Skin of body (tissue), 2 donors: Measurements from ENCODE around the gene ITIH3. TPM values are rescaled to one million over a fixed set of nuclear protein-coding genes. Genes with fewer than 3 reads are reported as not detected.

ENCODE experiments used
- DNase-seq: peaks from one replicate; lab custom pipeline; 2025; lab: John Stamatoyannopoulos, UW
- total RNA-seq: library from RNA; depleted of rRNA; stranded (reverse); fragments of >200 nt; gene quantifications from one replicate; pipeline ENCODE4 v1.2.3, GENCODE V29; 2014

ITIH3 gene
- total RNA-seq, 1 donor from 2014 or later, result 0.49 TPM

DNA sequence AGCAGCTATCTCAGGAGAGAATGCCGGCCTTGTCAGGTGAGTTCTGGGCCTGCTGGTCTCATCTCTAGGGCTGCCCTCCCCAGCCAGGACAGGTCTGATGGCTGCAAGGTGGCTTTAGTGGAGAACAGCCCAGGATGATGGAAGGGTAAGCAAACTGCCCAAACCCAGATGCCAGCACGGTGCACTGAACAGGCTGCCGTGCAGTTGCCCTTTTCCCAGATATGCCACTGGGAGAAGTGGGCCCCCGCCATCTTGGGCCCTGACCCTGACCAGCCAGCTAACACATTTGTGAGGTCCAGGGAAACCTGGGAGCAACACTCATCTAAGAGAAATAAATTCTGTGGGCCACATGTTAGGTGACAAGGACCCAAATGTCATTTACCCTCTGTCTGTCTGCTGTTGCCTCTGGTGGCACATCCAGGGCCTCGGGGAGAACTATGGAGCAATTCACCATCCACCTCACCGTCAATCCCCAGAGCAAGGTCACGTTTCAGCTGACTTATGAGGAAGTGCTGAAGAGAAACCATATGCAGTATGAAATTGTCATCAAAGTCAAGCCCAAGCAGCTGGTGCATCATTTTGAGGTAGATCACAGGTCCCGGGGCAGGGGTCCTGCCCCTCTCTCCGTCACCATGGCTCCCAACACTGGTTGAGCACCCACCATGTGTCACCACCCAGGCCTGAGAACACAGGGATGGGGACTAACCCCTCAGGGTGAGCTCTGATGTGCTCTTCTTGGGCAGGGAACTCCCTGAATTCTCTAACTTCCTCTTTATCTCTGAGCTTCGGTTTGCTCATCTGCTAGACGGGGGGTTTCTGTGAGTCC, 15.4 kb upstream of the ITIH3 start:
- no peak for DNase-seq

GRCh38 chr3:52779837-52780585, 14.6 kb upstream of the ITIH3 start:
- no peak for DNase-seq

DNA sequence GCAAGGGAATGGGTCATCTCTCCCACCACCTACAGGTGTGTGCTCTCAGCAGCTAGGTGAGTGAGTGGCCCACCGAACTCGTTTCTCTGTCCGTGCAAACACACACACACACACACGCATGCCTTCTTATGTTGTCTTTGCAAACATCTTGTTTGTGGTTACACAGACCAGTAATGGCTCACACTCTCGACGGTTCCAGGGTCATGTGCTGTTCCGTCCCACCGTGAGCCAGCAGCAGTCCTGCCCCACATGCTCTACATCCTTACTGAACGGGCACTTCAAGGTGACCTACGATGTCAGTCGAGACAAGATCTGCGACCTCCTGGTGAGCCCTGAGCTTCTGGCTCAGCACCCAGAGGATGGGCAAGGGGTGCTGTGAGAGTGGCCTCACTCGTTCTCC, 12.9 kb upstream of the ITIH3 start:
- DNase-seq, result no peak

- DNase-seq, result no peak
Observed at GRCh38 chr3:52782412-52783210, 12.0 kb upstream of the ITIH3 start.

DNA sequence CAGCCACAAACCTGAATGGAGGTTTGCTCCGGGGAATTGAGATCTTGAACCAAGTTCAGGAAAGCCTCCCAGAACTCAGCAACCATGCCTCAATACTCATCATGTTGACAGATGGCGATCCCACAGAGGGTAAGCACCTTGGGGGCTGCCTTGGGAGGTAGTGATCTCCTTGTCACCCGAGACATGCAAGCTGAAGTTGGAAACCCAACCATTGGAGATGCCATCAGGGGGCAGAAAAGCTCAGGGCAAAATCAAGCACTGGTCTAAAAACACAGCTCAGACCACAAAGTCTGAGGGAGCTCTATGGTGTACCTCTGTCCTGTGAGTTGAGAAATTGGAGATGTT, 11.4 kb upstream of the ITIH3 start:
- no peak for DNase-seq

DNA sequence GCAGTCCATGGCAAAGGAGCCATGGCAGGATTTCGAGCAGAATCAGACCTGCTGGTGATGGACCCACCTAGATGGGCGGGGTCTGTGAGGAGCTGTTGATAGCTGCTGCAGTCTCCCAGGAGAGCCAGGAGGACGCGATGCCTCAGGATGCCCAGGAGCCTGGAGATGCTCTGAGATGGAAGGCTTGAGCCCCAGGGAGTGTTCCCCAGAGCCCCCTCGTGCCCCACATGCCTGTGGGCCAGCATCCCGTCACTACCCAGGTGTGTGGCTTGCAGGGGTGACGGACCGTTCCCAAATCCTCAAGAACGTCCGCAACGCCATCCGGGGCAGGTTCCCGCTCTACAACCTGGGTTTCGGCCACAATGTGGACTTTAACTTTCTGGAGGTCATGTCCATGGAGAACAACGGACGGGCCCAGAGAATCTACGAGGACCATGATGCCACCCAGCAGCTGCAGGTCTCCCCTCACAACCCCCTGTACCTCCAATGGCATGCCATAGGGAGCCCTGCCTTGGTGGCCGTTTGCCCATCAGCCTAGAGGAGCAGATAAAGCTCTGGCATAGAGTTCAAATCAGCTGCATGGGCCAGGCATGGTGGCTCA, 10.5 kb upstream of the ITIH3 start:
- DNase-seq, result no peak

GRCh38 chr3:52784931-52785590, 9.5 kb upstream of the ITIH3 start:
- DNase-seq, result no peak

- no peak for DNase-seq
Observed at GRCh38 chr3:52786330-52787215, 8.0 kb upstream of the ITIH3 start.

- no peak for DNase-seq
Observed at GRCh38 chr3:52787246-52787645, 7.3 kb upstream of the ITIH3 start.

DNA sequence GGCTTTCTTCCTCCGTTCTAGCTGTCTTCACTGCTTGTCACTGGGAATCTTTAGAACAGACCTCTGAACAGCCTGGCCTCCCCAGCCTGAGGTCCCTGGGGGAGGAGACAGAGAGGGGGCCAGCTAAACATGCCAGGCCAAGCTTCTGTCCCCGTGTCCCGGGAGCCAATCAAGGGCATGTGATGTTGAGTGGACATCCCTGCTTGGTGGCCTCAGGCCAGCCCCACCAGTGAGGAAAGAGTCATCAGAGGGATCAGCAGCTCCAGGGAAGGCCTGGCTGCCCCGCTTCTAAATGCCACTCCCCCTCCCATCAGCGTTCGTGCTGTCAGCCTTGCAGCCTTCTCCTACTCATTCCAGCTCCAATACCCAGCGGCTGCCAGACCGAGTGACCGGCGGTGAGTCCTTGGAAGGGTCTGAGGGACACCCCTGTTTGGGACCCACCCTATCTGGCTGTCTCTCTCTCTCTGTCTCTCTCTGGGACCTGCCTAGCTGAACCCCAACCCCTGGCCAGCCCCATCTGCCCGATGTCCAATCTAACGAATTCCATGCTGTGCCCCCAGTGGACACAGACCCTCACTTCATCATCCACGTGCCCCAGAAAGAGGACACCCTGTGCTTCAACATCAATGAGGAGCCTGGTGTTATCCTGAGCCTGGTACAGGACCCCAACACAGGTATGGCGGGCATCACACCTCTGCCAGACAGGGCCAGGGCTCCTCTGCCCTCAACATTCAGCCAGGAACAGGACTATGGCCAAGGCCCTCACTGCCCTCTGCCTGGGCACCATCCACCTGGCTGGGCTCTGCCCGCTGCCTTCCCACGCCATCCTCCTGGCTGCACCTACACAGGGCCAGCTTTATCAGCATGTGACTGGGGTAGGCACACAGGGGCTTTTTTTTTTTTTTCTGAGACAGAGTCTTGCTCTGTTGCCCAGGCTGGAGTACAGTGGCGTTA, 6.6 kb upstream of the ITIH3 start:
- DNase-seq, result no peak

DNA sequence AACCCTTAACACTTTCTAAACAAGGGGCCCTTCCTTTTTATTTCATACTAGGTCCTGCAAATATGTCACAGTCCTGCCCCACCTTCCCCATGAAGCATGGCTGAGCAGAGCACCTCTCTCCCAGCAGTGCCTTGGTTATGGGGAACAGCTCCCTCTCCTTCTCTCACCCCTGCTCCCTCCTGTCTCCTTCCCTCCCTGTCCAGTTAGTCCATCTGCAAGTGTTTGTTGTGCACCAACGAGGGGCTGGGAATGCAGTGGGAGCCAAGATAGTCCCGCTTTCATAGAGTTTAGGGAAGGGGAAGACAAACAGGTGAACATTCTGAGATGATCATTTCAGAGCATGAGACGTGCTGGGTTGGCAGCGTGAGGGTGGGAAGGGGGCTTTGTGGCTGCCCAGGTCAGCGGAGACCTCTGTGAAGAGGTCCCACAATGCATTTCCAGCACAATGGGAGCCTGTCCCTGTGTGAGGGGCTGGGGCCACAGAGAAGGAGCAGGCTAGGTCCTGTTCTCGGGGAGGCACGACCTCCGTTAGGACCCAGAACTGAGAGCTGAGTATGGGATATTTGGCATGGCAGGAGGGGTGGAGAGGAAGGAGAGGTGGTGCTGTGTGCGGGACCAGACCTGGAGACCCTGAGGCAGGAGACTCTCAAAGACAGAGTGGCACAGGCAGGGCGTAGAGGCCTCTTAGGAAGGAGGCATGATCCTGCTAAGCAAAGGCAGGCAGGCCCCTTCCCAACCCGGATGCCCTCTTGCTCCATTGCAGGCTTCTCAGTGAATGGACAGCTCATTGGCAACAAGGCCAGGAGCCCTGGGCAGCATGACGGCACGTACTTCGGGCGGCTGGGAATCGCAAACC, 5.5 kb upstream of the ITIH3 start:
- no peak for DNase-seq

- no peak for DNase-seq
Observed at GRCh38 chr3:52789746-52790040, 4.9 kb upstream of the ITIH3 start.

- DNase-seq, result no peak
Observed at GRCh38 chr3:52790337-52790736, 4.3 kb upstream of the ITIH3 start.

DNA sequence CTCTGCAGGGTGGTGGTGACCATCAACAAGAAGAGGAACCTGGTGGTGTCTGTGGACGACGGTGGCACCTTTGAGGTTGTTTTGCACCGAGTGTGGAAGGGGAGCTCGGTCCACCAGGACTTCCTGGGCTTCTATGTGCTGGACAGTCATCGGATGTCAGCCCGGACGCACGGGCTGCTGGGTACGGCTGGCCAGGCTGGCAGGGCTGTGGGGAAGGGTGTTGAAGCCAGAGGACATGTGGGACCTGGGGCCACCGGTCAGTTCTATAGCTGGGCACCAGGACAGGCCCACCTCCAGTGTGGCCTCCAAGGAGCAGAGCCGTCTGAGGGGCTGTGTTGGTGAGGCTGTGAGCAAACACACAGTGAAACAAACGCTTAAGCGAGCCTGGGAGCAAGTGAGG, 3.9 kb upstream of the ITIH3 start:
- DNase-seq, result no peak

DNA sequence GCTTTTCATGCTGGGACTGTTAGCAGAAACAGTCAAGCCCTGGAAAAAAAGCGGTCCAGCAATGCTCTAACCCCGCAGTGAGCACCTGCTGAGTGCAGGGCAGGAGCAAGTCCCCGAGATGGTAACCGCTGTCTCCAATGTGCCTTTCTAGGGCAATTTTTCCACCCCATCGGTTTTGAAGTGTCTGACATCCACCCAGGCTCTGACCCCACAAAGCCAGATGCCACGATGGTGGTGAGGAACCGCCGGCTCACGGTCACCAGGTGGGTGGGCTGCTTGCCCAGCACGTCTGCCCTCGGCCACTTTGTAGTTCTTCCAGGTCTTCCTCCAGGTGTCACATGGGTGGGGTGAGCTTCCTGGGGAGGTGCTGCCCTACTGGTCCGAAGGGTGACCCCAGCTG, 3.2 kb upstream of the ITIH3 start:
- no peak for DNase-seq

DNA sequence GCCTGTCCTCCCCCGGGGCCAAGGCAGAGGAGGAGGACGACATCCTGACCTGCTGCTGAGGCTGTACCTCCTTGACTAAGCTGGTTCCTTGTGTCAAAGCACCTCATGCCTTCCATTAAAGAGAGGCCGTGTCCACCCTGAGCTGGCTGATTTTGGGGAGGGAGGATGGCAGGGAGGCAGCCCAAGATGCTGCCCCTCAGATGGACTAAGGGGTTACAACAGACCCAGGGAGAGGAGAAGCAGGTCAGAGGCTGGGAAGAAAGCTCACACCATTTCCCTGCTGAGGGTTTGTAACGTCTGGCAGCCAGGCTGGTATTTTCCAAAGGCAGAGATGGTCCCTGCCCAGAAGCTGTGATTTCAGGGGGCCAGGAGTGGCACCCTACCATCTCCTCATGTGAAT, 2.7 kb upstream of the ITIH3 start:
- DNase-seq, result no peak

- no peak for DNase-seq
Observed at GRCh38 chr3:52792413-52792812, 2.2 kb upstream of the ITIH3 start.

DNA sequence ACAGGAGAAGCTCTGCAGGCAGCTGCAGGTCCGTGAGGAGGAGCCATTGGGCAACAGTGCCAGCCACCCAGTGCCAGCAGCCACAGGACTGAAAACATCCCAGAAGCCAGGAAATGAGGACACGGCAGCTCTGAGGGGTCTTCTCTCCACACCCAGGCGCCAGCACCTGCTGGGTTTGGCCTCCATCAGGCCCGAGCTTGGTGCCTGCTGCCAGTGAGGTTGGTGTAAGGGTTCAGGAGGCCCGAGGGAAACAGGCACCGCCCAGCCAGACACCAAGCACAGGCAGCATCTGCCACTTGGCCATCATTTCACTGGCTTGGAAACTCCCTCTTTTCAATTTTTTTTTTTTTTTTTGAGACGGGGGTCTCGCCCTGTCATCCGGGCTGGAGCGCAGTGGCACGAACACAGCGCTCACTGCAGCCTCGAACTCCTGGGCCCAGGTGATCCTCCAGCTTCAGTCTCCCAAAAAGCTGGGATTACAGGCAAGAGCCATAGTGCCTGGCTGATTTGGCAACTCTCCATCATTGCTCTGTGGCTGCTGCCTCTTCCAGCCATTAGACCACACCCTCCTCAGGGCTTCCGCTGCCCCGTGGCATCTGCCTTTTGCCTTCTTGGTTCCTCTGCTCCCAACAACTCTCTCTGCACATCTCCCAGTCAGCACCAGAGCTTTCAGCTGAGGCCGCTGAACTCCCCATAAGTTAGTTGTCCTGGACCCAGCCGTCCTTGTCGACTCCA, 1.5 kb upstream of the ITIH3 start:
- DNase-seq, result no peak
